Spleen (tissue), 7 donors: ENCODE measurements around the gene JAM3.

ENCODE experiments used
- POLR2A ChIP-seq, 3 donors: fragments of 450-650 bp; IDR thresholded peaks; one replicate each; pipeline ENCODE4 v1.5.1; 2017; ENCODE audit warnings: antibody characterized with exemption in 3 of 3, mild to moderate bottlenecking in 1 of 3
- TF ChIP-seq, protein P1 (sequence below), 11 experiments: fragments of 200-600 bp in 7 of 11; fragments of 450-650 bp in 4 of 11; sonication (generic) in 4 of 11; IDR thresholded peaks in 8 of 11; conservative IDR thresholded peaks in 3 of 11; 1 replicate in 7 of 11; 2 replicates in 4 of 11; pipeline versions ENCODE4 v1.4.0 to v1.8.0; 2016 to 2021; ENCODE audit warnings: antibody characterized with exemption in 11 of 11, inconsistent platforms in 4 of 11, mild to moderate bottlenecking in 1 of 11
- donor health status: DM: no; HTN: no; CAD: no; lungs with moderate emphysema.
- donor health status: DM: no; HTN: no; CAD: no.
- donor health status: DM: no; HTN: no; CAD: no.

DNA sequence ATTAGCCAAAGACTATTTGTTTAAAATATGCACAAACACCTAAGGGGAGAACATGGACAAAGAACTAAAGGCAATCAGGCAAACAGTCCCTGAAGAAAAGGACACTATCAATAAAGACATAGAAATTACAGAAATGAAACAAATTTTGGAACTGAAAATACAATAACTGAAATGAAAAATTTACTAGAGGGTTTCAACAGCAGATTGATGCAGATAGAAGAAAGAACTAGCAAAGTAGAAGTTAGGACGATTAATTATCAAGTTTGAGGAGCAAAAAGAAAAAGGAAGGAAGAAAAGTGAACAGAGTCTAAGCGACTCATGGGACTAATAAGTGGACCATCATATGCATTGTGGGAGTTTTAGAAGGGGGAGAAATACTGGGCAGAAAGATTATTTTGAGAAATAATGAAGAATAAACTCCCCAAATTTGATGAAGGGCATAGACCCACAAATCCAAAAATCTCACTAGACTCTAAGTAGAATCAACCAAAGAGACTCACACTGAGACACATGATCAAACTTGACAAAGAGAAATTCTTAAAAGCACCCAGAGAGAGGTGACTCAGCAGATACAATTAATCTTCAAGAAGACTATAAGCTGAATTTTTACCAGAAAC is 62.9 kb downstream of the JAM3 start:
- TF ChIP-seq, protein P1, sequence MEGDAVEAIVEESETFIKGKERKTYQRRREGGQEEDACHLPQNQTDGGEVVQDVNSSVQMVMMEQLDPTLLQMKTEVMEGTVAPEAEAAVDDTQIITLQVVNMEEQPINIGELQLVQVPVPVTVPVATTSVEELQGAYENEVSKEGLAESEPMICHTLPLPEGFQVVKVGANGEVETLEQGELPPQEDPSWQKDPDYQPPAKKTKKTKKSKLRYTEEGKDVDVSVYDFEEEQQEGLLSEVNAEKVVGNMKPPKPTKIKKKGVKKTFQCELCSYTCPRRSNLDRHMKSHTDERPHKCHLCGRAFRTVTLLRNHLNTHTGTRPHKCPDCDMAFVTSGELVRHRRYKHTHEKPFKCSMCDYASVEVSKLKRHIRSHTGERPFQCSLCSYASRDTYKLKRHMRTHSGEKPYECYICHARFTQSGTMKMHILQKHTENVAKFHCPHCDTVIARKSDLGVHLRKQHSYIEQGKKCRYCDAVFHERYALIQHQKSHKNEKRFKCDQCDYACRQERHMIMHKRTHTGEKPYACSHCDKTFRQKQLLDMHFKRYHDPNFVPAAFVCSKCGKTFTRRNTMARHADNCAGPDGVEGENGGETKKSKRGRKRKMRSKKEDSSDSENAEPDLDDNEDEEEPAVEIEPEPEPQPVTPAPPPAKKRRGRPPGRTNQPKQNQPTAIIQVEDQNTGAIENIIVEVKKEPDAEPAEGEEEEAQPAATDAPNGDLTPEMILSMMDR (IDR thresholded peaks at IDR 0.05 in 8 of 11, conservative IDR thresholded peaks at IDR 0.05 in 3 of 11) = no peak
- TF ChIP-seq POLR2A (IDR thresholded peaks at IDR 0.05) = no peak
